DMS153 treated with DMSO at 0.1 percent for 48 hours (cell line): ENCODE data around the gene OSBPL3.

ENCODE experiments used
- DNase-seq: peaks from one replicate; lab custom pipeline; 2025; ENCODE audit not compliant: unreplicated experiment; lab: John Stamatoyannopoulos, UW

OSBPL3 gene

DNA sequence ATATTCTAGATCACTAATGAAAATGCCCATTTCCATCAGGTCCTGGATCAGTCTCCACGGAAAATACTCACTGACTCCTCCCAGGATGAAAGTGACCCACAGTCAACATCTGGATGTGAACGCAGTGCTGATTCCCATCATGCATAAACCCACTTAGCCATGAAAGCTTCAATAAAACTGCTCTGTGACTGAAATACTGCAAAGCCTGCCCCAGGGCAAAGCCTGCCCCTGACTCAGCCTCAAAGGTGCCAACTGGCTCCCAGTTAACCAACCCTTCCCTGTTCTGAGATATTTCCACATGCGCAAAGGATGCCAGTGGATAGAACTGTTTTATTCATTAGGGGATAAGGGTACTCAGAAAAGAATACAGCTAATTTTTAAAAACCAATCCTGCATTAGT, 24.0 kb downstream of the OSBPL3 start:
- no peak for DNase-seq

DNA sequence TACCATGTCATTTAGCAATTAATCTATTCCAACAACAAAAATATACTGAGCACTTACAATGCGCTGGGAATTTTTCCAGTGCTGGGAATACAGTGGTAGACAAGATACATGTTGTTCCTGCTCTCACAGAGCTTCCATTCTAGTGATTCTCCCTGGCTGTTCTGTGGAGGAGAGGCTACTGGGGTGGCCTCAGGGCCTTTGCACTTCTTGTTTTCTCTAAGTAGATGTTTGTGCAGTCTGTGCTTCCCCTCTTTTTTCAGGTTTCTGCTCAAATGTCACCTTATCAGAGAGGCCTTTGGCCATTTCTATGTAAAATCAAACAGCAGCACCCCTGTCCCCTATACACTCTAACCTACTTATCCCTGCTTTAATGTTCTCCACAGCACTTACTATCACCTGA, 24.7 kb downstream of the OSBPL3 start:
- DNase-seq, result no peak

- no peak for DNase-seq
These were observed 27.5 kb downstream of the OSBPL3 start for GRCh38 chr7:24952464-24952863.

DNA sequence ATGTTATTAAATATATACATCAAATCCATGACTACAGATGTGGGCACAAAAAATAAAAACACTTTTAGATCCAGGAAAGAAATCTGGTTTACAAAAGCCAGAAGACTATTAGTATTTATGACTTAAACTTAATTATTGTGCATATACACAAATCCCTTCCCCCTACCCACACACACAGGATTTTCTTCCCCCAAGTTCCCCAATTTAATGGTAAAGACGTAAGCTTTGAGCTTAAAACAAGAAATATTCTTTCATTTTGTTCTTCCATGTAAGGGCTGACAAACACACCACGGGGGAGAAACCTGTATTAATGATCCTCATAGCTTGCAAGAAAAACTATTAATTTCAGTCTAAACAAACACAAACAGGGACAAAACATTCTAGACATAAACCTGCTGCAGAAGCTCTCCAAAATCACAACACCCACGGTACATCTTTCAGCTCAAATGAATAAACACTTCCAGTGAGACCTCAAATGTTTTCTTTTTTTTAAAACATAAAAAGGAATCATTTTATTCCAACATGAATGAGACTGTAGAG, 28.5 kb downstream of the OSBPL3 start:
- no peak for DNase-seq

- no peak for DNase-seq
These were observed 30.1 kb downstream of the OSBPL3 start for GRCh38 chr7:24949884-24950283.

DNA sequence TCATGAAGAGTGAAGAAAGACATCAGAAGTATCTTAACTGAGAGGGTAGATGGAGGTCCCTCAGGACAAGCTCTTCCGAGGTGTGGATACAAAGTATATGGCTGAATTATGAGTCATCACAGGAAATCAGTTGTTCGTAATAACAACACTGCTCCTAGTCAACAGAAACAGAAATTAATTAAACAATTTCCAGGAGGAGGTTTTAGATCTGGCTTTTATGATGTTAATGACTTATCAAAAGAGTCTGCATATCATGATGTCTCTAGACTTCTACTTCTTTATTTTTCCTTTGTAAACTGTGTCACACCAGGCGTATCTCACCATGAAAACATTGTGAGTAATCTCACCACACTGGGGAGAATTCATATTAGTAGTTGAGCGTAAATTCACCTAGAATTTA, 31.2 kb downstream of the OSBPL3 start:
- DNase-seq, result no peak

DNA sequence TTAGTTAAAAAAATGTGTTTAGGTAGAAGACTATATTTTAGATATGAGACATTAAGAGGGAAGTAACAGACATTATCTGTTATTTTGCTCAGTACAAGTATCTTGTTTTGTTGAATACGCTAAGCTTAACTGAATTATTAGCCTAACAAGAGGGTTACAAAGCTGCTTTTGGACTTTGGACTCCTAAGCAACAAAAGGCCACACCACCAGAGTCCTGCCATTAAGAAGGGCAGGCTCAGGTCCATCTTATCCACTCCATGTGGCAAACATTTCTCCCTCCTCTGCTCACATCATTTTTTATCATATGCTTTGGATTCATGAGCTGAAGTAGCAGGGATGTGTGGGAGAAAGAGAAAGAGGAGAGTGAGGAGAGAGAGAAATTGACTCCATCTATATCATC, 33.5 kb downstream of the OSBPL3 start:
- no peak for DNase-seq

- DNase-seq, result no peak
These were observed 34.1 kb downstream of the OSBPL3 start for GRCh38 chr7:24945899-24946298.

- no peak for DNase-seq
These were observed 36.7 kb downstream of the OSBPL3 start for GRCh38 chr7:24943096-24943948.

DNA sequence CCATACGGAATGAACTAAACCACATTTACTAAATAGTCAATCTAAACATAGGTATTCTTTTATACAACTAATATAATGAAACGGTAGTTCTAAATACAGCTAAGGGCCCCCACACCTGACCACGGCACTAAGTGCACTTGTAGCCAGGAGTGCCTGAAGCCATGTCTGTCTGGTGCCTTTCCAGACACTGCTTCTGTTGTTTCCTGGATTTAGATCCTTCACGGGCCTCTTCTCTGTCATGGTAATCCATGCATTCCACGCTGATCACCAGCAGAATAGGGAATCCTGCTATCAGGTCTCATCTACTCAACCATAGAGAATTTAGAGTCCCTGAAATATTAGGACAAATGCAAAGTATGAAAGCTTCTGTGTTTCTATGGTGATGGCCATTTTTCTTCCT, 37.8 kb downstream of the OSBPL3 start:
- no peak for DNase-seq

DNA sequence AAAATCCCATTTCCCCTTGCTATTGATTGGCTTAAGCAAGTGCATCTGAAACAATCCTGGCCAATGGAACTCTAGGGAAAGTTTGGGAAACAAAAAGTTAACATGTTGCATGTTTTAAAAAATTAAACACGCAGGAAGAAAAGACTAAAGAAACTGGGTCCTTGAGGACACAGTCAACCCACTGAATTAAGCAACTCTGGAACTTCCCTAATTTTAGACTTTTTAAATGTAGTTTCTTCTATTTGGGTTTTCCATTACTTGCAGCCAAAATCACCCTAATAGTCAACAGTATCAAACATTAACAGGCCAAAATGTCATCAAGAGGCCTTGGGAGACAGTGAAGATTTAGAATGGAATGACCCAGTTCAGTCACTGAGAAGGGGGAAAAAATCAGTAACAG, 40.6 kb downstream of the OSBPL3 start:
- no peak for DNase-seq

GRCh38 chr7:24936121-24936824, 43.7 kb downstream of the OSBPL3 start:
- DNase-seq, result no peak

DNA sequence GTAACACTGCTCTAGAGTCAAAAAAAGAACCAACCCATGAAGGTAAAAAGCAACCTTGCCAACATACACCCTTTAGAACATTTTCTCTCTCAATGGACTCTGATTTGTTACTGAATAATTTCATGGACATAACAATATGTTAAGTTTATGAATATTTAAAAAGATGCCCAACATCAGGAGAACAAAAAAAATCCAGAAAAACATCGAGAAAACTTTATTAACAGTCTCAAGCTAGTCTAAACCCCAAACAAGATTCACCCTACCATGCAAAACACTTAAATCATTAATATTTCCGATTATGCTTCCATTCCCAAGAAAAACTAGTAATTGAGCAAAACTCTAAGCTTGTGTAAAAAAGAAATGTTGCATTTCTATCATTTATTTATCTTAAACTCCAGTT, 46.7 kb downstream of the OSBPL3 start:
- DNase-seq, result no peak

GRCh38 chr7:24932815-24933214, 47.2 kb downstream of the OSBPL3 start:
- no peak for DNase-seq

GRCh38 chr7:24932389-24932788, 47.6 kb downstream of the OSBPL3 start:
- DNase-seq, result no peak

- no peak for DNase-seq
These were observed 48.1 kb downstream of the OSBPL3 start for GRCh38 chr7:24931844-24932243.

DNA sequence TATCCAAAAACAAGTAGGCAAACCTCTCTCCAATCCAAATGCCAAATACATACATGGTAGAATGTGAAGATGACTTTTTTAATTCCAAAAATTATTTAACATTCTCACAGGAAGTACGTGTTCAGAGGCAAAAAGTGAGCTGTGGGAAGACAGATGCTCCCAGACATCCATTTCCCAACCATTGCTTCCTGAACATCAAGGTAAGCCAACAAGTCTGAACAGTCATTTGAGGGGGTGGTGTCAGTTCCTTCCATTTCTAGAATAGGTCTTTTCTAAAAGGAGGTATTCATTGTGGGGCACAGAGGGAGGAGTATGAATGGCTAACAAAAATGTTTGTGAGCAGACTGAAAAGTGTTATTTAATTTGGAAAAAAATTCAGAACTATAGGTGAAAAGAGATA, 49.1 kb downstream of the OSBPL3 start:
- no peak for DNase-seq

GRCh38 chr7:24926623-24927524, 53.1 kb downstream of the OSBPL3 start:
- no peak for DNase-seq

GRCh38 chr7:24924375-24924774, 55.6 kb downstream of the OSBPL3 start:
- DNase-seq, result no peak

- no peak for DNase-seq
These were observed 56.7 kb downstream of the OSBPL3 start for GRCh38 chr7:24923172-24923865.
